HCT116 (cell line): ENCODE results near the gene SELPLG. TPM values are rescaled to one million over a fixed set of nuclear protein-coding genes. Genes with fewer than 3 reads are reported as not detected.

Source experiments
- ATAC-seq: fragments of 200-7000 bp; cut with Tn5 transposase; 2 replicates; pipeline ENCODE4 v1.9.1; 2020; ENCODE audit warnings: mild to moderate bottlenecking, moderate library complexity
- BruUV-seq: library from RNA; stranded (reverse); fragments of 400-500 nt; replicated peaks from 2 replicates; lab custom pipeline; 2021; lab: Mats Ljungman, UMichigan
- CTCF ChIA-PET: fragments of 300-600 bp; sonication (Branson Sonifier 250); formaldehyde crosslinking; loops from one replicate; lab custom pipeline; 2021; ENCODE audit warnings: antibody characterized with exemption; lab: Charles Lee
- POLR2A ChIA-PET: fragments of 300-600, 350-600 bp; sonication (Branson Sonifier 250); formaldehyde crosslinking; loops from one replicate; lab custom pipeline; 2021; ENCODE audit warnings: antibody characterized with exemption; lab: Charles Lee
- RAD21 ChIA-PET, 2 experiments: fragments of 300-600 bp; sonication (Branson Sonifier 250); formaldehyde crosslinking; loops; one replicate each; lab custom pipeline; 2023; ENCODE audit warnings: low total read pairs in 2 of 2; ENCODE audit not compliant: uncharacterized antibody in 2 of 2, unreplicated experiment in 2 of 2, low non-redundant PET in 1 of 2; lab: Charles Lee
- DNase-seq: peaks from one replicate; pipeline ENCODE4 v3.0.0-alpha.2; 2010; ENCODE audit warnings: low read depth, low spot score
- H2AFZ ChIP-seq: fragments of 200-600 bp; shearing (Covaris generic), sonication (generic); 2 replicates; pipeline ENCODE4 v1.6.1; 2017; ENCODE audit warnings: low read depth, mixed run types, mixed read lengths, antibody characterized with exemption, low read length; ENCODE audit not compliant: poor library complexity, severe bottlenecking
- H3K27ac ChIP-seq: 2 replicates; pipeline ENCODE4 v1.5.1; 2012; ENCODE audit warnings: low read depth, low read length
- H3K27me3 ChIP-seq: fragments of 200-600 bp; sonication (generic); 2 replicates; pipeline ENCODE4 v1.6.1; 2016; ENCODE audit warnings: mixed run types, low read length, mixed read lengths; ENCODE audit not compliant: insufficient read depth
- H3K36me3 ChIP-seq, 2 experiments: fragments of 200-500 bp in 1 of 2; fragments of 200-600 bp in 1 of 2; sonication (Bioruptor generic) in 1 of 2; sonication (generic) in 1 of 2; 2 replicates each; pipeline versions ENCODE4 v1.5.1 to v1.6.1; 2014 to 2016; ENCODE audit warnings: low read length in 2 of 2, inconsistent platforms in 1 of 2, mixed read lengths in 1 of 2, mixed run types in 1 of 2; ENCODE audit not compliant: insufficient read depth in 2 of 2, control insufficient read depth in 1 of 2
- H3K4me1 ChIP-seq, 2 experiments: fragments of 200-600 bp in 1 of 2; sonication (generic) in 1 of 2; 2 replicates each; pipeline versions ENCODE4 v1.5.1 to v1.6.1; 2012 to 2017; ENCODE audit warnings: low read length in 2 of 2, inconsistent platforms in 1 of 2, mild to moderate bottlenecking in 1 of 2, mixed read lengths in 1 of 2, mixed run types in 1 of 2, moderate library complexity in 1 of 2; ENCODE audit not compliant: insufficient read depth in 2 of 2, control insufficient read depth in 1 of 2
- H3K4me2 ChIP-seq: fragments of 200-600 bp; sonication (generic); 2 replicates; pipeline ENCODE4 v1.6.1; 2017; ENCODE audit warnings: mixed run types, low read length, mixed read lengths
- H3K4me3 ChIP-seq, 2 experiments: fragments of 200-600 bp in 1 of 2; sonication (generic) in 1 of 2; replicated peaks in 1 of 2; 2 replicates each; pipeline ENCODE4 v1.5.1; 2011 to 2016; ENCODE audit warnings: low read length in 2 of 2, control low read depth in 1 of 2, low read depth in 1 of 2, mild to moderate bottlenecking in 1 of 2, mixed read lengths in 1 of 2, mixed run types in 1 of 2
- H3K79me2 ChIP-seq: fragments of 200-600 bp; sonication (generic); 2 replicates; pipeline ENCODE4 v1.6.1; 2017; ENCODE audit warnings: mild to moderate bottlenecking, mixed run types, low read length, moderate library complexity, mixed read lengths; ENCODE audit not compliant: insufficient read depth
- H3K9ac ChIP-seq: fragments of 200-600 bp; sonication (generic); 2 replicates; pipeline ENCODE4 v1.6.1; 2016; ENCODE audit warnings: low read length, mixed read lengths
- H3K9me2 ChIP-seq: fragments of 200-600 bp; sonication (generic), shearing (Covaris generic); 2 replicates; pipeline ENCODE4 v1.6.1; 2017; ENCODE audit warnings: mixed run types, mild to moderate bottlenecking, moderate library complexity; ENCODE audit not compliant: insufficient read depth
- H3K9me3 ChIP-seq, 2 experiments: fragments of 200-500 bp in 1 of 2; fragments of 200-600 bp in 1 of 2; sonication (Bioruptor generic) in 1 of 2; sonication (generic) in 1 of 2; 2 replicates each; pipeline ENCODE4 v1.6.1; 2014 to 2017; ENCODE audit warnings: low read length in 2 of 2, mixed read lengths in 2 of 2, inconsistent platforms in 1 of 2, low read depth in 1 of 2, mild to moderate bottlenecking in 1 of 2, mixed run types in 1 of 2, moderate library complexity in 1 of 2; ENCODE audit not compliant: control insufficient read depth in 1 of 2, insufficient read depth in 1 of 2
- H4K20me1 ChIP-seq: fragments of 200-600 bp; sonication (generic), shearing (Covaris generic); 2 replicates; pipeline ENCODE4 v1.6.1; 2017; ENCODE audit warnings: mixed run types, mild to moderate bottlenecking, moderate library complexity; ENCODE audit not compliant: insufficient read depth
- EGR1 ChIP-seq: IDR thresholded peaks from 2 replicates; pipeline ENCODE4 v1.6.1; 2012; ENCODE audit warnings: low read depth
- FOSL1 ChIP-seq: IDR thresholded peaks from 2 replicates; pipeline ENCODE4 v1.6.1; 2012; ENCODE audit warnings: low read depth
- SIN3A ChIP-seq: IDR thresholded peaks from 2 replicates; pipeline ENCODE4 v1.6.1; 2012; ENCODE audit warnings: low read depth
- YY1 ChIP-seq: IDR thresholded peaks from 2 replicates; pipeline ENCODE4 v1.6.1; 2011; ENCODE audit warnings: low read length, low read depth, moderate library complexity, mild to moderate bottlenecking; ENCODE audit not compliant: insufficient replicate concordance; ENCODE audit errors: extremely low read depth
- ZNF274 ChIP-seq: fragments of 200-500 bp; sonication (Bioruptor generic); IDR thresholded peaks from 2 replicates; pipeline ENCODE4 v1.6.1; 2014; ENCODE audit warnings: mild to moderate bottlenecking, low read depth, low read length, inconsistent platforms
- intact Hi-C: fragments of 100-400 bp; cut with micrococcal nuclease; formaldehyde crosslinking; loops from 2 replicates; pipeline ENCODE4 v1.10.0; 2022
- total RNA-seq: library from RNA; stranded (reverse); gene quantifications from one replicate; pipeline ENCODE4 v1.2.1, GENCODE V29; 2021; ENCODE audit not compliant: unreplicated experiment
- TF ChIP-seq, protein P1 (sequence below): IDR thresholded peaks from 2 replicates; pipeline ENCODE4 v1.6.1; 2011; ENCODE audit warnings: mild to moderate bottlenecking, low read length, moderate library complexity; ENCODE audit not compliant: insufficient replicate concordance; ENCODE audit errors: extremely low read depth

Gene SELPLG
- total RNA-seq, 1 experiment from 2014 or later, result 1.2 TPM

- ChIA-PET CTCF (no interaction called here), POLR2A (no interaction called here), RAD21 (no interaction called here)
- H3K9ac ChIP-seq, result no peak overlapping the region
- no peak overlapping the region for H3K27ac ChIP-seq
- H3K36me3 ChIP-seq, result no peaks in the 10 kb centered on the region
- no peaks in the 10 kb centered on the region for H3K79me2 ChIP-seq
- H3K4me2 ChIP-seq, result no peak overlapping the region
- peaks cover 18 to 26% of the 10 kb centered on the region in 2 experiments for H3K4me1 ChIP-seq
- no peak overlapping the region for H3K4me3 ChIP-seq
- no TSS peak for BruUV-seq
- no peaks in the 10 kb centered on the region for H3K27me3 ChIP-seq
- no peaks in the 10 kb centered on the region for H4K20me1 ChIP-seq
- intact Hi-C loops, result no loop called here
- DNase-seq (no peak), ATAC-seq (no peak)
- H3K9me2 ChIP-seq, result no peaks in the 10 kb centered on the region
- H3K9me3 ChIP-seq, result no peaks in the 10 kb centered on the region
- no peak for TF ChIP-seq ZNF274
- no peak for TF ChIP-seq FOSL1
- TF ChIP-seq EGR1, result no peak
- TF ChIP-seq, protein P1, sequence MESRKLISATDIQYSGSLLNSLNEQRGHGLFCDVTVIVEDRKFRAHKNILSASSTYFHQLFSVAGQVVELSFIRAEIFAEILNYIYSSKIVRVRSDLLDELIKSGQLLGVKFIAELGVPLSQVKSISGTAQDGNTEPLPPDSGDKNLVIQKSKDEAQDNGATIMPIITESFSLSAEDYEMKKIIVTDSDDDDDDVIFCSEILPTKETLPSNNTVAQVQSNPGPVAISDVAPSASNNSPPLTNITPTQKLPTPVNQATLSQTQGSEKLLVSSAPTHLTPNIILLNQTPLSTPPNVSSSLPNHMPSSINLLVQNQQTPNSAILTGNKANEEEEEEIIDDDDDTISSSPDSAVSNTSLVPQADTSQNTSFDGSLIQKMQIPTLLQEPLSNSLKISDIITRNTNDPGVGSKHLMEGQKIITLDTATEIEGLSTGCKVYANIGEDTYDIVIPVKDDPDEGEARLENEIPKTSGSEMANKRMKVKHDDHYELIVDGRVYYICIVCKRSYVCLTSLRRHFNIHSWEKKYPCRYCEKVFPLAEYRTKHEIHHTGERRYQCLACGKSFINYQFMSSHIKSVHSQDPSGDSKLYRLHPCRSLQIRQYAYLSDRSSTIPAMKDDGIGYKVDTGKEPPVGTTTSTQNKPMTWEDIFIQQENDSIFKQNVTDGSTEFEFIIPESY, result no peak
- no peak overlapping the region for H2AFZ ChIP-seq
Observed at GRCh38 chr12:108635201-108635996, 1.7 kb upstream of the SELPLG start.

DNA sequence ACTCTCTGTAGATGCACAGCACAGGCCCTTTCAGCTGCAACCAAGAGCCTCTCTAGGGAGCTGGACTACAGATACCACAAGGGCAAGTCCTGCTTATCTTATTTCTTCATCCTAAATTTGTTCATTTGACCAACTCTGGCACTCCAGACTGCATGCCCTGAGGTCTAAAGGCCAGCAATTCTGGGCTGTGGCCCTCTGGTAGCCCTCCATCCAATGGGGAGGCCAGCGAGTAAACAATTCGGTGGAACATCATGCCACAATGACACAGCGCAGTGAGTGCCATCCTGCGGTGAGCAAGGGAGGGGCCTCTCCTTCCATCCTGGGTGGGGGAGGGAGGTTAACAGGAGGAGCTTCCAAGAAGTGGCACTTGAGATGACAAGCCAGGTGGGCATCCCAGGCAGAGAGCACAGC is 652 bp upstream of the SELPLG start:
- H3K27ac ChIP-seq, result no peak overlapping the region
- RAD21 ChIA-PET, result no interaction called here
- intact Hi-C loops, result no loop called here

More for the DNA sequence above, 652 bp upstream of the SELPLG start:
- DNase-seq (no peak), ATAC-seq (peak; percentile 26)
- ChIA-PET POLR2A (no interaction called here), CTCF (no interaction called here)
- H4K20me1 ChIP-seq, result no peaks in the 10 kb centered on the region
- H3K9me2 ChIP-seq, result no peaks in the 10 kb centered on the region
- H3K4me2 ChIP-seq, result peak overlapping the region; percentile 27; the same call in 1 of the 2 replicates
- H3K4me3 ChIP-seq, result no peak overlapping the region
- H3K9ac ChIP-seq, result no peak overlapping the region
- no peak for TF ChIP-seq YY1
- TF ChIP-seq, protein P1, result no peak
- no peak for TF ChIP-seq SIN3A
- no peaks in the 10 kb centered on the region for H3K9me3 ChIP-seq
- H3K79me2 ChIP-seq, result no peaks in the 10 kb centered on the region
- H3K4me1 ChIP-seq, result peaks cover 24 to 25% of the 10 kb centered on the region in 2 experiments
- BruUV-seq, result no TSS peak
- no peaks in the 10 kb centered on the region for H3K36me3 ChIP-seq
- H2AFZ ChIP-seq, result no peak overlapping the region
- H3K27me3 ChIP-seq, result no peaks in the 10 kb centered on the region
